Right lobe of liver (tissue), 4 donors: ENCODE results near the gene COMMD4.

ENCODE experiments used
- POLR2A ChIP-seq: fragments of 450-650 bp; IDR thresholded peaks from one replicate; pipeline ENCODE4 v1.6.1; 2017; ENCODE audit warnings: antibody characterized with exemption, mild to moderate bottlenecking
- TF ChIP-seq, protein P1 (sequence below), 4 donors: fragments of 200-600 bp in 3 of 4; fragments of 450-650 bp in 1 of 4; IDR thresholded peaks; one replicate each; pipeline versions ENCODE4 v1.5.1 to v1.8.0; 2016 to 2022; ENCODE audit warnings: antibody characterized with exemption in 4 of 4, mild to moderate bottlenecking in 2 of 4
- donor health status: DM: no; HTN: no; CAD: no.
- donor health status: DM: no; HTN: no; CAD: no.
- donor health status: DM: no; HTN: yes; CAD: no.

- TF ChIP-seq, protein P1, sequence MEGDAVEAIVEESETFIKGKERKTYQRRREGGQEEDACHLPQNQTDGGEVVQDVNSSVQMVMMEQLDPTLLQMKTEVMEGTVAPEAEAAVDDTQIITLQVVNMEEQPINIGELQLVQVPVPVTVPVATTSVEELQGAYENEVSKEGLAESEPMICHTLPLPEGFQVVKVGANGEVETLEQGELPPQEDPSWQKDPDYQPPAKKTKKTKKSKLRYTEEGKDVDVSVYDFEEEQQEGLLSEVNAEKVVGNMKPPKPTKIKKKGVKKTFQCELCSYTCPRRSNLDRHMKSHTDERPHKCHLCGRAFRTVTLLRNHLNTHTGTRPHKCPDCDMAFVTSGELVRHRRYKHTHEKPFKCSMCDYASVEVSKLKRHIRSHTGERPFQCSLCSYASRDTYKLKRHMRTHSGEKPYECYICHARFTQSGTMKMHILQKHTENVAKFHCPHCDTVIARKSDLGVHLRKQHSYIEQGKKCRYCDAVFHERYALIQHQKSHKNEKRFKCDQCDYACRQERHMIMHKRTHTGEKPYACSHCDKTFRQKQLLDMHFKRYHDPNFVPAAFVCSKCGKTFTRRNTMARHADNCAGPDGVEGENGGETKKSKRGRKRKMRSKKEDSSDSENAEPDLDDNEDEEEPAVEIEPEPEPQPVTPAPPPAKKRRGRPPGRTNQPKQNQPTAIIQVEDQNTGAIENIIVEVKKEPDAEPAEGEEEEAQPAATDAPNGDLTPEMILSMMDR (IDR thresholded peaks at IDR 0.05) = no peak
- TF ChIP-seq POLR2A = no peak
Observed at GRCh38 chr15:75356006-75356405, 20.1 kb downstream of the COMMD4 start.
